GM12874 (cell line): ENCODE results near the gene WDR64.

ENCODE experiments used
- TF ChIP-seq, protein P1 (sequence below): IDR thresholded peaks from 2 replicates; pipeline ENCODE4 v1.5.1; 2011; ENCODE audit warnings: low read depth, mild to moderate bottlenecking, control low read depth, low read length, moderate library complexity; ENCODE audit not compliant: insufficient read depth

Gene WDR64

DNA sequence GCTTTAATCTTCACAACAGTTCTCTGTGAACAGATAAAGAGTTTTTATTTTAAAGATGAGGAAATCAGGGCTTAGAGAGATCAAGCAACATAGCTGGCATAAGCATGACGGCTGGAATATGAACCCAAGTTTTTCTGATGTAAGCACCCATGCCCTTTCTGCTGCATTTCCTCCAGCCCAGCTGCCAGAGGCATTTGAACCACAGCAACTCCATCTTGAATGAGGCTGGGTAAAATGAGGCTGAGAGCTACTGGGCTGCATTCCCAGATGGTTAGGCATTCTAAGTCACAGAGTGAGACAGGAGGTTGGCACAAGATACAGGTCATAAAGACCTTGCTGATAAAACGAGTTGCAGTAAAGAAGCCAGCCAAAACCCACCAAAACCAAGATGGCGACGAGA is 90.0 kb downstream of the WDR64 start:
- TF ChIP-seq, protein P1, sequence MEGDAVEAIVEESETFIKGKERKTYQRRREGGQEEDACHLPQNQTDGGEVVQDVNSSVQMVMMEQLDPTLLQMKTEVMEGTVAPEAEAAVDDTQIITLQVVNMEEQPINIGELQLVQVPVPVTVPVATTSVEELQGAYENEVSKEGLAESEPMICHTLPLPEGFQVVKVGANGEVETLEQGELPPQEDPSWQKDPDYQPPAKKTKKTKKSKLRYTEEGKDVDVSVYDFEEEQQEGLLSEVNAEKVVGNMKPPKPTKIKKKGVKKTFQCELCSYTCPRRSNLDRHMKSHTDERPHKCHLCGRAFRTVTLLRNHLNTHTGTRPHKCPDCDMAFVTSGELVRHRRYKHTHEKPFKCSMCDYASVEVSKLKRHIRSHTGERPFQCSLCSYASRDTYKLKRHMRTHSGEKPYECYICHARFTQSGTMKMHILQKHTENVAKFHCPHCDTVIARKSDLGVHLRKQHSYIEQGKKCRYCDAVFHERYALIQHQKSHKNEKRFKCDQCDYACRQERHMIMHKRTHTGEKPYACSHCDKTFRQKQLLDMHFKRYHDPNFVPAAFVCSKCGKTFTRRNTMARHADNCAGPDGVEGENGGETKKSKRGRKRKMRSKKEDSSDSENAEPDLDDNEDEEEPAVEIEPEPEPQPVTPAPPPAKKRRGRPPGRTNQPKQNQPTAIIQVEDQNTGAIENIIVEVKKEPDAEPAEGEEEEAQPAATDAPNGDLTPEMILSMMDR: no peak

DNA sequence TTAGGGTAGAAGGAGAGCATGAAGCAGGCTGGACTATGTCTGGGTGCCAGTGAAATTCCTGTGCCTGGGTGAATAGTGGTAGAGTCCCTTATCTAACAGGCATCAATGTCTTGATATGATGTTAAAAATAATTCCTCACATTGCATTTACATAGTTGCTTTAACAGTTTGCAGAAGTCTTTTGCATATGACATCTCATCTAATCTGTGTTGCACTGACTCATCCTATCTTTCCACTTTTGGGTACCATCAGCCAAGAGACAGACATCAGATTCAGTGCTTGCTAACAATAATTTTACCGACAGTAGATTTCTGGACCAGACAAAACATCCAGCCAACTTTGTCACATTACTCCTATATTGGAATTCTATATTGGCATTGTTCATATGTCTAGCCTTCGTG is 92.5 kb downstream of the WDR64 start:
- TF ChIP-seq, protein P1: no peak

DNA sequence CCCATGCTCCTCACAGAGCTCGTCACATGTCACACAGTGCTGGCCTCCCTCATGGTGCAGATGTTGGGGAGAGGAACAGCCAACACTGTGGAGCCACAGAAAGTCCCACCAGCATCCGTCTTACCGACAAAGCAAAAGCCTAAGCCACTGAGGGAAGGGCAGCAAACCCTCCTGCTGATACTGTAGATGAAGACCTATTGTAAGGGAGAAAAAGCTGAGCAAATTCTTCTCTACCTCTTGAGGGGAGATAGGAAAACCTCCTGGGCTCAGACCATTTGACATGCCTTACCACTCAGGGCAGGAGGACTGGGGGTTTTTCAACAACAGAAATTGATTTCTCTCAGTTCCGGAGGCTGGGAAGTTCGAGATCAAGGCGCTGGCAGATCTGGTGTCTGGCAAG is 95.9 kb downstream of the WDR64 start:
- TF ChIP-seq, protein P1: no peak

DNA sequence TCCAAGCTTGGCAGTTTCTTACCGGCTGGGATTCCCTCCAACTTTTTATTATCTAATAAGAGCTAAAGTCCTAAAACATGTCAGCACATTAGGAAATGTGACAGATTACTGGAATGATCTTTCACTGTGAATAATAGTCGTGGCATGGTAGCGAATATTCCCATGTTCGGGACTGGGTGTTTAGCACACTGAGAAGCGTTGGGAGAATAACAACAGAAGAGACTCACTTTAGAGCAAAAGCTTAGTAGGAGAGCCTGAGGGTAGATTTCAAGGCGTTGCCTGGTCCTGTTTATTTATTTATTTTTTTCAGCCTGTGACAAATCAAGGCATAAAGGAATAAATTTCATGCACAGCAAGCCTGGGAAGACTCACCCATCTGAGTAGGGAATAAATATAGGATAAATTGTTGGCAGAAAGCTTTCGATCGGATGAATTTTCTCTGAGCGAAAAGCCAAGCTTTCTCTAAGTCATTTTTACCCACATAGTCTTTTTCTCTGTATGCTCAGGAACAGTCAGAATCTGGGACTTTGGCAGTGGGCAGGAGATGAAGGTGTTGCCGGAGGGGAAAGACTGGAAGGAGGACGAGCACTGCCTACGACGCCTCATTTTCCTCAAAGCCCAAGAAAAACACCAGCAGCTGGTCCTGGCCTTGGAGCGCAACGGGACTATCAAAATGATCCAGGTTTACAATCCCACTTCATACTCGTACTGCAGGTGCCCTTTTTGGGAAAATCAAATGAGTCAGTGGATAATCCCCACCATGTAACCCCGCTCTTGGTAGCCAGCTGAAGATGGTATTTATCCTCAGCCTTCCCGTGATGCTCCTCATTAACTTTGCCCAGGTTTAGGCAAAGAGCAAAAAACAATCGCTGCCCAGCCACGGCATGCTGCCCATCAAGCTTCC is 97.2 kb downstream of the WDR64 start:
- TF ChIP-seq, protein P1: no peak

DNA sequence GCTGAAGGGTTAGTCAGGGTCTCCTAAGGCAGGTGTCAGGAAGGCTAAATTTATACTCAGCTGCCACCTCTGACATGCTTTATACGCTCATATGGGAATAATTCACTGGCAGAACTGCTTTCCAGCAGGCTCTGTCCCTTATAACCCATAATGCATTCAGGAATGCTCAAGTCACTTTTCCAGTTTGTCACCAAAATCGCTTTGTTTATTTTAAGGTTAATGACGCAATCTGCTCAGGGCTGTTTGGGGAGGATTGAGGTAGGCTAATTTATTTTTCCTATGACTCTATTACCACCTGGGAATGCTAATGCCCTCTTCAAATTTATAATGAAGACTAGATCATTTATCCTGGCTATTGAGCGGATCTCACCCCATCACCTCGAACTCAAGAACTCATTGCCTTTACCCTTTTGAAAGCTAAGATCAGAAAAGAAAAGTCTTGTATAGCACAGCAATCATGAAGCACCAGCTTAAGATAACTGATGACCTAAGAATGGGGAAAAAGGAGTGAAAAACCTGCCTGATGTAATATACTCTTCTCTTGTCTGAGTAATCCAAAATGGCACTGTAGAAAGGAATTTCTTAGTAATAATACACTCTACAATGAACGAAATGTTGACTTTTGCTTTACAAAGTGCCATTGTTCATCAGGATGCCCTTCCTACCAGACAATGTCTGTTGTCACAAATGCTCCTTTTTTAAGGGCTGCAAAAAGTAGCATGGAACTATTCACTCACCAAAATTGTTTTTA is 98.0 kb downstream of the WDR64 start:
- TF ChIP-seq, protein P1: no peak

DNA sequence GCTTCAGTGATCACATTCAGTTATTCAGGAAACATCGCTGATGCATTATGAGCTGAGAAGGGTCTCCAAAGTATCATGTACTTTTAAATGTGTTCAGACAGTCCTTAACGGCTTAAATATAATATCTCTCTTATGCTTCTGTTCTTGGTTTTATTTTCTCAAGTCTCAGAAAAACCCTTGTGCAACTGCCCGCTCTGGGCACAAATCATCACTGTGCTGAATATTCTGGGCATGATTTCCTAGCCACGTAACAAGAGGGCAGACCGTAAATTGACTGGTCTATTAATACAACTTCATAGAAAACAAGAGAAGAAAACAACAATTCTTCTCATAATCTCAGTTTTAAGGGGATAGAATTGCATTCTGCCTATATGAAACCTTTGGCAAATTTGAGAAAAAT is 99.4 kb downstream of the WDR64 start:
- TF ChIP-seq, protein P1: no peak

DNA sequence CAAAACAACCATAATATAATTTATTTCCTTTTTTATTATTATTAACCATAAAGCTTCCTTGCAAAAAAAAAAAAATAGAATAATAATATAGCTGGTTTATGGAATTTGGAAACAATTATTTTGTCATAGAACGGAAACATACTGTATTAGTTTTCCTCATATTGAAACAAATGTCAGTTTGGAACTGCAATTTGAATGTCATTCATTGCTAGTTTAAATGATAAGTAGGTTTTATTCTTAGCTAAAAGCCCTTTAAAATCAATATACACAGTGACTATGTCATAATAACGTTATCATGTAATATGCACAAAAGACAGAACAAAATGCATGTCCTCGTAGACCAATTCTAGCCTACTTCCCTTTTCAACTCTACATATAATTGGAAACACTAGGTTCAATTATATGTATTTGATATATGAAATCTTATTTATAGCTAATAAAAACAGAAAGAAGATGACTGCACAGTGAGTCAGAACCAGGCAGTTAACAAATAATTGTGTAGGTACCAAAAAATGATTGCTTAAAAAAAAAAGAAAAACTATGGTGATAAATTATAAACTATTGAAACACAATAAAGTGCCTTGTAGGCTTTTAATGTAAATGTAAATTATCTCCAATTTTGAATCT is 110.7 kb downstream of the WDR64 start:
- TF ChIP-seq, protein P1: no peak
